Left ventricle myocardium inferior (tissue), 1 donor: ENCODE results near the gene TSPOAP1. TPM values are rescaled to one million over a fixed set of nuclear protein-coding genes. Genes with fewer than 3 reads are reported as not detected.

Experiments used
- DNase-seq: peaks from one replicate; pipeline ENCODE4 v3.0.0-alpha.2; 2020
- H3K27ac ChIP-seq: fragments of 200-600 bp; replicated peaks from 2 replicates; pipeline ENCODE4 v1.8.0; 2021
- H3K27me3 ChIP-seq: fragments of 200-600 bp; 2 replicates; pipeline ENCODE4 v1.8.0; 2021; ENCODE audit warnings: low read depth
- H3K36me3 ChIP-seq: fragments of 200-600 bp; 2 replicates; pipeline ENCODE4 v1.8.0; 2021
- H3K4me1 ChIP-seq: fragments of 200-600 bp; 2 replicates; pipeline ENCODE4 v1.8.0; 2021
- H3K4me3 ChIP-seq: fragments of 200-600 bp; 2 replicates; pipeline ENCODE4 v1.8.0; 2021; ENCODE audit warnings: mild to moderate bottlenecking, moderate library complexity
- H3K9me3 ChIP-seq: fragments of 200-600 bp; replicated peaks from 2 replicates; pipeline ENCODE4 v1.8.0; 2021
- CTCF ChIP-seq: fragments of 200-600 bp; IDR thresholded peaks from 2 replicates; pipeline ENCODE4 v1.8.0; 2021; ENCODE audit warnings: antibody characterized with exemption, mild to moderate bottlenecking, borderline replicate concordance
- intact Hi-C: fragments of 100-400 bp; cut with micrococcal nuclease; formaldehyde crosslinking; loops from one replicate; pipeline ENCODE4 v1.11.0; 2022
- total RNA-seq: library from RNA; stranded (reverse); fragmentation: NEBNext Ultra II Directional; extraction: Animal tissue kit (Norgen Biotek cat#: 25700); gene quantifications from one replicate; pipeline ENCODE4 v1.2.1, GENCODE V29; 2021
- donor health status: DM: no; HTN: yes; CAD: no; lungs with severe emphysema.

The TSPOAP1 gene
- total RNA-seq, 1 donor from 2014 or later: 12.8 TPM

GRCh38 chr17:58278661-58279015 is 50.0 kb downstream of the TSPOAP1 start:
- DNase-seq: peak; percentile 39
- intact Hi-C loops: no loop called here
- no peak for TF ChIP-seq CTCF
- peak overlapping the region; percentile 54 for H3K4me3 ChIP-seq
- H3K4me1 ChIP-seq: peaks cover 11% of the 10 kb centered on the region
- no peaks in the 10 kb centered on the region for H3K9me3 ChIP-seq
- H3K27me3 ChIP-seq: peaks cover 75% of the 10 kb centered on the region
- H3K27ac ChIP-seq: peak overlapping the region; percentile 19
- no peaks in the 10 kb centered on the region for H3K36me3 ChIP-seq

- no peak overlapping the region for H3K4me3 ChIP-seq
- intact Hi-C loops: no loop called here
- H3K36me3 ChIP-seq: no peaks in the 10 kb centered on the region
- no peak overlapping the region for H3K27ac ChIP-seq
- no peak for TF ChIP-seq CTCF
- no peaks in the 10 kb centered on the region for H3K9me3 ChIP-seq
- peaks cover 11% of the 10 kb centered on the region for H3K4me1 ChIP-seq
- no peak for DNase-seq
- peaks cover 75% of the 10 kb centered on the region for H3K27me3 ChIP-seq
Observed at GRCh38 chr17:58277802-58278595, 50.6 kb downstream of the TSPOAP1 start.

GRCh38 chr17:58277107-58277801 is 51.3 kb downstream of the TSPOAP1 start:
- Histone ChIP-seq H3K4me3 (no peak overlapping the region), H3K36me3 (no peaks in the 10 kb centered on the region), H3K9me3 (no peaks in the 10 kb centered on the region), H3K27me3 (peaks cover 75% of the 10 kb centered on the region), H3K4me1 (peaks cover 11% of the 10 kb centered on the region), H3K27ac (no peak overlapping the region)
- DNase-seq: no peak
- intact Hi-C loops: no loop called here
- TF ChIP-seq CTCF: peak; percentile 40

- peaks cover 11% of the 10 kb centered on the region for H3K4me1 ChIP-seq
- TF ChIP-seq CTCF: no peak
- H3K27me3 ChIP-seq: peaks cover 70% of the 10 kb centered on the region
- no peak for DNase-seq
- intact Hi-C loops: no loop called here
- no peaks in the 10 kb centered on the region for H3K36me3 ChIP-seq
- H3K4me3 ChIP-seq: no peak overlapping the region
- no peak overlapping the region for H3K27ac ChIP-seq
- H3K9me3 ChIP-seq: no peaks in the 10 kb centered on the region
Observed at GRCh38 chr17:58276423-58276822, 52.2 kb downstream of the TSPOAP1 start.

- no peaks in the 10 kb centered on the region for H3K9me3 ChIP-seq
- peaks cover 59% of the 10 kb centered on the region for H3K27me3 ChIP-seq
- no peak overlapping the region for H3K4me3 ChIP-seq
- intact Hi-C loops: no loop called here
- TF ChIP-seq CTCF: no peak
- no peak overlapping the region for H3K27ac ChIP-seq
- DNase-seq: no peak
- H3K4me1 ChIP-seq: peaks cover 11% of the 10 kb centered on the region
- H3K36me3 ChIP-seq: no peaks in the 10 kb centered on the region
Observed at GRCh38 chr17:58275417-58275816, 53.2 kb downstream of the TSPOAP1 start.
